Fibroblast of villous mesenchyme (primary cell): ENCODE results near the gene LARP4. TPM values are rescaled to one million over a fixed set of nuclear protein-coding genes. Genes with fewer than 3 reads are reported as not detected.

ENCODE experiments used
- DNase-seq: peaks from one replicate; pipeline ENCODE4 v3.0.0-alpha.2; 2010; ENCODE audit warnings: low read depth
- H3K4me3 ChIP-seq: 2 replicates; pipeline ENCODE4 v1.5.1; 2011; ENCODE audit warnings: low read depth, mild to moderate bottlenecking, low read length
- CTCF ChIP-seq: IDR thresholded peaks from 2 replicates; pipeline ENCODE4 v1.5.1; 2012; ENCODE audit warnings: low read depth, mild to moderate bottlenecking, low read length; ENCODE audit not compliant: insufficient read depth
- total RNA-seq: library from RNA; depleted of rRNA; stranded (reverse); fragments of >200 nt; gene quantifications from 2 replicates; pipeline ENCODE4 v1.2.3, GENCODE V29; 2012

LARP4 gene
- total RNA-seq, 1 donor = 57.9 TPM

DNA sequence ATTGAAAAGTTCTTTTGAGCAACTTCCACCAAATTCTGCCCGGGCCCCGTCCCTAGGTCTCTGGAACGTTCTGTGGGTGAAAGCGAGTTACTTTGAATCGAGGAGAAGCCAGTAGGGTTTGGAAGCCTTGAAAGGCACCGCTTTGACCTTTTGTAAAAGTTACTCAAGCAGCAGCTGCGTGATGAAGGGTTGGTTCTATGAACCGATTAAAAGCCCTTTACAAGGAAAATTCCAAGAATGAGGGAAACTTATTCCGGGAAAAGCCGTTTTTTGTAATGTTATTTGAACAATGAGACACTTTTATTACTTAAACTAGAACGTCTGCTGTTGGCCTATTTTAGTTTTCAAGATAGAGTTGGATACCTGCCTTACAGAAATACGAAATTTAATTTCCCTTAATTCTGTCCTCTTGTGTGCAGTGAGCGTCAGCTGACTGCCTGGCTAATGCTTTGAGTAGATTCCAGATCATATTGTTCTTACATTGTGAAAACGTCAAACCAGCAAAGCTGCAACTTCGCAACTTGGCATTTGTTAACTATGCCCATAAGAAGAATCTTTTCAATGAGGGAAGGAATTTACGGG lies 906 bp downstream of the LARP4 start:
- no peak for TF ChIP-seq CTCF
- H3K4me3 ChIP-seq = peak overlapping the region; percentile 91
- DNase-seq = peak; percentile 68

DNA sequence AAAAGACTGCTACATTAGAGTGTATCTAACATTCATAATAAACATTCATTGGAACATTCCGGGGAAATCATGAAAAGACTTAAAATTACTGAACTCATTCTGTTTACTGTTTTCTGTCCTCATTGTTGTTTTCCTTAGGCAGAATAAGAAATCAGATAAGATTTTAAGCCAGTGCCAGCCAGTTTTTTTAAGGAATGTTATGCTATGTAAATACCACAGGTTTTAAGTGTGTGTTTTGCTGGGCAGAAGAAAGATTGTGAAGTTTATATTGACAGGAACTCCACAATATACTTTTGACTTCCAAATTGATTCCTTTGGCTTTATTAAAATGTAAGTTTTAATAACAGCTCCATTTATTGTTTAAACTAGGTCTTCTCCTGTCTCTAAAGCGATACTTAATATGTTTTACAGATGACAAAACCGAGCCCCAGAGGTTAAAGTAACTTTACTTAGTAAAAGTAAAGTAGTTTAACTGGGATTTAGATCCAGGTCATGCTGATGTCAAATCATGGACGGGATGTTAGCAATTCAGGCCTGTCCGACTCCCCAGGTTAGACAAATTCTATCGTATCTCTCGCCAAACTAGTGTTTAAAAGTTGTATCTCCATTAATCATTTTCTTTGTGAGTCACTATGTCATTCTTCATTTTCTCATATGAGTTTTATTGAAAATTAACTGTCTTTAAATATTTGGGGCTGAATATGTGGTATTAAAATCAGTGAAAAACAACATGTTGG lies 1.7 kb downstream of the LARP4 start:
- peak overlapping the region; percentile 91 for H3K4me3 ChIP-seq
- no peak for TF ChIP-seq CTCF
- DNase-seq = no peak

- DNase-seq = no peak
- no peak for TF ChIP-seq CTCF
- peak overlapping the region; percentile 91 for H3K4me3 ChIP-seq
Measured at GRCh38 chr12:50403001-50403440, 2.3 kb downstream of the LARP4 start.

GRCh38 chr12:50404307-50404706 lies 3.6 kb downstream of the LARP4 start:
- no peak overlapping the region for H3K4me3 ChIP-seq
- no peak for DNase-seq
- no peak for TF ChIP-seq CTCF

DNA sequence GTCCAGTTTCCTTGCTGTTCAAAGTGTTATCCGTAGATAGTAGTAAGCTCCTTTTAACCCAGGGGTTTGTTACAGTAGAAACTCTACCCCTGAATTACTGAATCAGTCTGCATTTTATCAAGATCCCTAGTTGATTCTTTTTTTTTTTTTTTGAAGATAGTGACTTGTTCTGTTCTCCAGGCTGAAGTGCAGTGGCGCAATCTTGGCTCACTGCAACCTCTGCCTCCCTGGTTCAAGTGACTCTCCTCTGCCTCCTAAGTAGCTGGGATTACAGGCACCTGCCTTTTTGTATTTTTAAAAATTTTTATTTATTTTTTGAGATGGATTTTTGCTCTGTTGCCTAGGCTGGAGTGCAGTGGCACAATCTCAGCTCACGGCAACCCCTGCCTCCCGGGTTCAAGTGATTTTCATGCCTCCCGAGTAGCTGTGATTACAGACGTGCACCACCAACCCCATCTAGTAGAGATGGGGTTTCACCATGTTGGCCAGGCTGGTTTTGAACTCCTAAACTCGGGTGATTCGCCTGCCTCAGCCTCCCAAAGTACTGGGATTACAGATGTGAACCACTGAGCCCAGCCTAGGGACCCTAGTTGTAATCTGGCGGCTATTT lies 10.5 kb downstream of the LARP4 start:
- peak; percentile 51 for DNase-seq
- TF ChIP-seq CTCF = no peak
- no peak overlapping the region for H3K4me3 ChIP-seq

DNA sequence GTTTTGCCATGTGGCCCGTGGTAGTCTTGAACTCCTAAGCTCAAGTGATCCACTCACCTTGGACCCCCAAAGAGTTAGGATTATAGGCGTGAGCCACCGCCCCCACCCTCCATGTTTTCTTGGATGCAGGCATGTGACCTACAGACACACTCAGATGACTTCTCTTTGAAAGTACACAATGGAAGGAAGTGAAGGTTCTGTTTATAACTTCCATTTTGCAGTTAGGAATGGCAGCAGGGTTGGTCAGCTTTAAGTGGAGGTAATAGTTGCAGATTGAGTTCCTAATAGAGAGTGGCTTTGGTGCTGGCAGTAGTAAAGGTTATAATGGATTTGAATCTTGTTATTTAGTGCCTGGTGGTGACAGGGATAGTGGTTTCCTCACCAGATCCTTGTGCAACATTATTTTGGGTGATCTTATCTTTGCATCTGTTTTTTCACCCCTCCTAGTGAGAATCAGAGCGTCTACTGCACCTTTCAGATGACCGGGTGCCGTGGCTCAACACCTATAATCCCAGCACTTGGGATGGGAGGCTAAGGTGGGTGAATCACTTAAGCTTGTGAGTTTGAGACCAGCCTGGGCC lies 15.3 kb downstream of the LARP4 start:
- peak; percentile 32 for DNase-seq
- TF ChIP-seq CTCF = no peak
- no peak overlapping the region for H3K4me3 ChIP-seq
